Mesothelial cell of epicardium (in vitro differentiated cells): ENCODE measurements around the gene MAPK9. TPM values are rescaled to one million over a fixed set of nuclear protein-coding genes. Genes with fewer than 3 reads are reported as not detected.
A peak's percentile ranks its signal among the peaks of the same experiment; 100 is the strongest.

ENCODE experiments used
- DNase-seq, 2 experiments: peaks; one replicate each; pipeline ENCODE4 v3.0.0; 2021; ENCODE audit warnings: low spot score in 2 of 2; ENCODE audit not compliant: unreplicated experiment in 2 of 2
- H3K27ac Mint-ChIP-seq: 2 replicates; pipeline ENCODE4 v1.8.0; 2021; ENCODE audit warnings: mixed read lengths
- H3K27me3 Mint-ChIP-seq: 2 replicates; pipeline ENCODE4 v1.8.0; 2021; ENCODE audit warnings: low read depth, mixed read lengths
- H3K36me3 Mint-ChIP-seq: 2 replicates; pipeline ENCODE4 v1.8.0; 2021; ENCODE audit warnings: mixed read lengths
- H3K4me1 Mint-ChIP-seq: 2 replicates; pipeline ENCODE4 v1.8.0; 2021; ENCODE audit warnings: mixed read lengths
- H3K4me3 Mint-ChIP-seq: 2 replicates; pipeline ENCODE4 v1.8.0; 2021; ENCODE audit warnings: mild to moderate bottlenecking, moderate library complexity, mixed read lengths
- H3K9me3 Mint-ChIP-seq: 2 replicates; pipeline ENCODE4 v1.8.0; 2021; ENCODE audit warnings: mixed read lengths
- CTCF ChIP-seq: fragments of 200-600 bp; sonication (generic); IDR thresholded peaks from one replicate; pipeline ENCODE4 v1.5.0; 2021; ENCODE audit warnings: antibody characterized with exemption; ENCODE audit not compliant: unreplicated experiment
- total RNA-seq: library from RNA; stranded (reverse); gene quantifications from 3 replicates; pipeline ENCODE4 v1.2.1, GENCODE V29; 2021

The MAPK9 gene
- total RNA-seq, 1 donor from 2014 or later = 35.7 TPM

- no peak overlapping the region for H3K27ac Mint-ChIP-seq
- H3K9me3 Mint-ChIP-seq = no peaks in the 10 kb centered on the region
- no peak for DNase-seq
- peaks cover 28% of the 10 kb centered on the region for H3K27me3 Mint-ChIP-seq
- no peak for TF ChIP-seq CTCF
- peaks cover 6% of the 10 kb centered on the region for H3K4me1 Mint-ChIP-seq
- no peaks in the 10 kb centered on the region for H3K36me3 Mint-ChIP-seq
- H3K4me3 Mint-ChIP-seq = peak overlapping the region; percentile 44
These were observed 84.9 kb downstream of the MAPK9 start for GRCh38 chr5:180206993-180207392.

- no peak for DNase-seq
- Mint-ChIP-seq H3K27me3 (peaks cover 27% of the 10 kb centered on the region), H3K27ac (no peak overlapping the region), H3K4me3 (no peak overlapping the region), H3K9me3 (no peaks in the 10 kb centered on the region), H3K4me1 (peaks cover 6% of the 10 kb centered on the region), H3K36me3 (no peaks in the 10 kb centered on the region)
- no peak for TF ChIP-seq CTCF
These were observed 86.0 kb downstream of the MAPK9 start for GRCh38 chr5:180205916-180206315.

- Mint-ChIP-seq H3K27ac (no peak overlapping the region), H3K4me1 (peaks cover 6% of the 10 kb centered on the region), H3K4me3 (no peak overlapping the region), H3K9me3 (no peaks in the 10 kb centered on the region), H3K36me3 (no peaks in the 10 kb centered on the region), H3K27me3 (peaks cover 26% of the 10 kb centered on the region)
- no peak for DNase-seq
- TF ChIP-seq CTCF = no peak
These were observed 87.5 kb downstream of the MAPK9 start for GRCh38 chr5:180204276-180204819.

- Mint-ChIP-seq H3K36me3 (no peaks in the 10 kb centered on the region), H3K4me1 (peaks cover 1% of the 10 kb centered on the region), H3K27ac (no peak overlapping the region), H3K27me3 (peaks cover 22% of the 10 kb centered on the region), H3K4me3 (no peak overlapping the region), H3K9me3 (no peaks in the 10 kb centered on the region)
- DNase-seq = no peak
- TF ChIP-seq CTCF = no peak
These were observed 88.8 kb downstream of the MAPK9 start for GRCh38 chr5:180202939-180203573.

GRCh38 chr5:180201051-180201987 is 90.6 kb downstream of the MAPK9 start:
- Mint-ChIP-seq H3K27me3 (peaks cover 10% of the 10 kb centered on the region), H3K9me3 (no peaks in the 10 kb centered on the region), H3K27ac (no peak overlapping the region), H3K36me3 (no peaks in the 10 kb centered on the region), H3K4me1 (no peaks in the 10 kb centered on the region), H3K4me3 (no peak overlapping the region)
- peak; percentile 35 for TF ChIP-seq CTCF
- no peak for DNase-seq
